Brain microvascular endothelial cell (primary cell): Measurements from ENCODE around the gene CYP4F22.
A peak's percentile ranks its signal among the peaks of the same experiment; 100 is the strongest.
"Not testable (repeated sequence)": the region's sequence is repeated elsewhere in the genome, so short reads cannot be mapped to it uniquely, and the experiment has no call there.

Experiments
- DNase-seq: peaks from one replicate; pipeline ENCODE4 v3.0.0-alpha.2; 2020
- H3K27ac ChIP-seq: fragments of 250-450 bp; sonication (Bioruptor Pico); 2 replicates; pipeline ENCODE4 v1.5.1; 2020; ENCODE audit warnings: mild to moderate bottlenecking, moderate library complexity
- H3K27me3 ChIP-seq: fragments of 250-450 bp; sonication (Bioruptor Pico); replicated peaks from 2 replicates; pipeline ENCODE4 v1.5.1; 2020; ENCODE audit warnings: mild to moderate bottlenecking
- H3K36me3 ChIP-seq: fragments of 250-450 bp; sonication (Bioruptor Pico); replicated peaks from 2 replicates; pipeline ENCODE4 v1.5.1; 2020; ENCODE audit warnings: mild to moderate bottlenecking
- H3K4me3 ChIP-seq: 2 replicates; pipeline ENCODE4 v1.5.1; 2011; ENCODE audit warnings: low read depth, mild to moderate bottlenecking, control low read depth, low read length, moderate library complexity
- CTCF ChIP-seq: IDR thresholded peaks from 2 replicates; pipeline ENCODE4 v1.5.1; 2011; ENCODE audit warnings: low read depth, mild to moderate bottlenecking, moderate library complexity, low read length, control low read depth, inconsistent platforms; ENCODE audit errors: missing control alignments
- in situ Hi-C: cut with HindIII; loops from 2 replicates; pipeline ENCODE4 v1.10.0; 2017; ENCODE audit warnings: low sequenced_read_pairs, low pct_ligation_motif_present

The CYP4F22 gene

GRCh38 chr19:15467734-15468214 is 40.6 kb upstream of the CYP4F22 start:
- in situ Hi-C loops = no loop called here

GRCh38 chr19:15468675-15469512 is 39.4 kb upstream of the CYP4F22 start:
- Histone ChIP-seq H3K27ac (no peak overlapping the region), H3K4me3 (no peak overlapping the region), H3K27me3 (peaks cover 9% of the 10 kb centered on the region), H3K36me3 (no peaks in the 10 kb centered on the region)
- TF ChIP-seq CTCF = no peak
- DNase-seq = no peak
- in situ Hi-C loops = no loop called here

More at GRCh38 chr19:15467734-15468214, 40.6 kb upstream of the CYP4F22 start:
- DNase-seq = no peak
- Histone ChIP-seq H3K36me3 (no peaks in the 10 kb centered on the region), H3K4me3 (no peak overlapping the region), H3K27me3 (peaks cover 9% of the 10 kb centered on the region), H3K27ac (no peak overlapping the region)
- no peak for TF ChIP-seq CTCF

GRCh38 chr19:15469513-15470297 is 38.6 kb upstream of the CYP4F22 start:
- no peak for DNase-seq
- no peak for TF ChIP-seq CTCF
- Histone ChIP-seq H3K36me3 (no peaks in the 10 kb centered on the region), H3K4me3 (peak overlapping the region; percentile 22), H3K27me3 (peaks cover 9% of the 10 kb centered on the region), H3K27ac (no peak overlapping the region)
- in situ Hi-C loops = no loop called here

GRCh38 chr19:15471639-15472101 is 36.7 kb upstream of the CYP4F22 start:
- in situ Hi-C loops = no loop called here
- peaks cover 9% of the 10 kb centered on the region for H3K27me3 ChIP-seq

GRCh38 chr19:15473821-15474220 is 34.5 kb upstream of the CYP4F22 start:
- H3K4me3 ChIP-seq, H3K36me3 ChIP-seq, H3K27me3 ChIP-seq, H3K27ac ChIP-seq, in situ Hi-C loops, DNase-seq: not testable (repeated sequence)

More at GRCh38 chr19:15471639-15472101, 36.7 kb upstream of the CYP4F22 start:
- no peak for DNase-seq
- no peak for TF ChIP-seq CTCF
- H3K27ac ChIP-seq = no peak overlapping the region
- no peak overlapping the region for H3K4me3 ChIP-seq
- no peaks in the 10 kb centered on the region for H3K36me3 ChIP-seq

- Histone ChIP-seq H3K4me3 (no peak overlapping the region), H3K27me3 (no peaks in the 10 kb centered on the region), H3K36me3 (no peaks in the 10 kb centered on the region), H3K27ac (no peak overlapping the region)
- in situ Hi-C loops = no loop called here
- no peak for TF ChIP-seq CTCF
- DNase-seq = no peak
These were observed 33.2 kb upstream of the CYP4F22 start for GRCh38 chr19:15475169-15475568.
